Ovary (tissue), 10 donors: ENCODE measurements around the gene OPCML. TPM values are rescaled to one million over a fixed set of nuclear protein-coding genes. Genes with fewer than 3 reads are reported as not detected.

Source experiments
- DNase-seq, 5 donors: peaks; one replicate each; pipeline ENCODE4 v3.0.0-alpha.2; 2019 to 2020
- H3K27ac ChIP-seq, 2 donors: fragments of 200-600 bp; one replicate each; pipeline versions ENCODE4 v1.5.1 to v1.8.0; 2019 to 2022
- H3K27me3 ChIP-seq: fragments of 200-600 bp; one replicate; pipeline ENCODE4 v1.8.0; 2022
- H3K36me3 ChIP-seq: fragments of 200-600 bp; sonication (generic); one replicate; pipeline ENCODE4 v1.5.1; 2019
- H3K4me1 ChIP-seq: one replicate; pipeline ENCODE4 v1.8.1; 2013; ENCODE audit warnings: mild to moderate bottlenecking, moderate library complexity; ENCODE audit not compliant: insufficient read depth
- H3K4me3 ChIP-seq: fragments of 200-600 bp; sonication (generic); one replicate; pipeline ENCODE4 v1.5.1; 2017
- H3K9me3 ChIP-seq, 2 donors: fragments of 200-600 bp in 1 of 2; sonication (generic) in 1 of 2; one replicate each; pipeline versions ENCODE4 v1.5.1 to v1.8.1; 2013 to 2019; ENCODE audit warnings: mild to moderate bottlenecking in 1 of 2, moderate library complexity in 1 of 2
- EP300 ChIP-seq: sonication (generic); formaldehyde crosslinking; IDR thresholded peaks from one replicate; pipeline ENCODE4 v1.6.1; 2017; ENCODE audit warnings: antibody characterized with exemption
- POLR2A ChIP-seq: fragments of 450-650 bp; IDR thresholded peaks from one replicate; pipeline ENCODE4 v1.6.1; 2017; ENCODE audit warnings: antibody characterized with exemption, mild to moderate bottlenecking, moderate library complexity
- WGBS, 3 donors: extraction: QIAGEN DNeasy Blood & Tissue Kit in 1 of 3; methylation state at CpG; one replicate each; pipeline versions ENCODE4 v1.1.5 to v1.1.7; 2013 to 2017; 5-methylcytosine and 5-hydroxymethylcytosine counted together
- intact Hi-C, 4 donors: fragments of 100-400 bp; cut with DNase I; formaldehyde crosslinking; loops; one replicate each; pipeline versions ENCODE4 v1.11.0 to v1.15.1; 2022 to 2023
- long read RNA-seq, 3 donors: library from polyadenylated mRNA in 2 of 3; unstranded in 2 of 3; transcript quantifications; one replicate each; pipeline ENCODE4 v2.0.0 and lab custom pipeline, GENCODE V29; 2021 to 2026
- polyA plus RNA-seq, 2 donors: library from polyadenylated mRNA; stranded (reverse); fragments of 200-250 nt in 1 of 2; fragments of 350-450 nt in 1 of 2; fragmentation: Illumina TruSeq in 1 of 2; extraction: RNeasy Lipid Tissue Mini Kit (QIAGEN cat#74804) in 1 of 2; gene quantifications; one replicate each; pipeline ENCODE4 v1.2.3, GENCODE V29; 2013 to 2014
- total RNA-seq, 7 donors: library from RNA; depleted of rRNA in 2 of 7; stranded (reverse); fragments of >200 nt in 2 of 7; fragmentation: NEBNext Ultra II Directional in 3 of 7; extraction: Animal tissue kit (Norgen Biotek cat#: 25700) in 3 of 7; gene quantifications; one replicate each; pipeline versions ENCODE4 v1.1.0 to v1.2.4, GENCODE V29; 2016 to 2023
- TF ChIP-seq, protein P1 (sequence below), 3 donors: fragments of 450-650 bp in 2 of 3; fragments of 200-600 bp in 1 of 3; IDR thresholded peaks; one replicate each; pipeline versions ENCODE4 v1.5.1 to v1.8.0; 2016 to 2022; ENCODE audit warnings: antibody characterized with exemption in 3 of 3, mild to moderate bottlenecking in 1 of 3
- donor health status: DM: no; HTN: no; CAD: no; lungs with moderate emphysema.
- donor health status: DM: no; HTN: no; CAD: no.
- donor health status: Bipolar disorder and iron deficiency.
- donor health status: DM: yes; HTN: yes; CAD: no.
- donor health status: DM: no; HTN: no; CAD: no.
- donor health status: DM: yes; HTN: yes; CAD: no.

The OPCML gene
- total RNA-seq (under 1 TPM in 5 of 7 donors, not detected in 2; under 0.01 to 0.53 (median 0.32) TPM), polyA plus RNA-seq (1 to 10 TPM in 1 of 2 donors, under 1 TPM in 1; 0.13 to 2.8 TPM)
- long read RNA-seq, donor 1, result 0 reads
- long read RNA-seq, donor 2, result 0 reads
- long read RNA-seq, donor 3, result 0 reads

DNA sequence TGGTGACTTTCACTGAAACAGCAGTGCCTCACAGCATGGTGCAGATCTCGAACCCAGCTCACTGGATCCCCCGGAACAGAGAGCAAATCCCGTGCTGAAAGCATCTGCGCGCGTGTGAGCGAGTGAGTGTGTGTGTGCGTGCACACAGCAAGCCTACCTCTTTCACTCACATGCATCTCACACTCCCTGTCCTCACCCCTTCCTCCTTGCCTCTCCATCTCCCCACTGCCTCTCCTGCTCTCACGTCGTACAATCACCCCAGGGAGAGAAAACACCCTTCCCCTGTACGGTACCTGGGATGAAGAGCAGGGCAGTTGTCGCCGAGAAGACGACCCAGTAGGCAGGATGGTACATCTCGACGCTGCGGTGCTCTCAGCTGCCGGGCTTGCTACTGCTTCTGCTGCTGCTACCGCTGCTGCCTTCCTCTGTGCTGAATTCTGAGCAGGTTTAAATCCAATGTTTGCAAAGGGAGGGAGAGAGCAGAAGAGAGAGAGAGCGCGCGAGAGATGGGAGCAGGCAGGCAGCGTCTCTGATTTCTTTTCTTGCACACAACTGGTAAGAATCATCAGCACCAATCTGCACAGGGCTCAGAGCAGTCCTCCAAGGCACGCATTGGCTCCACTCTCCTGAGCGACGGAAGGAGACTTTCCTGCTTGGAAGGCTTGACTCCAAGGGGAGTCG, at the start of gene OPCML:
TSS of gene OPCML (minus strand) at position 531 of the 681 bp plus-strand sequence.
- Histone ChIP-seq H3K4me3 (no peak within 1 kb of the TSS), H3K27me3 (no peaks in the 10 kb centered on the region), H3K36me3 (no peaks in the 10 kb centered on the region), H3K9me3 (no peaks in the 10 kb centered on the region), H3K27ac (no peak within 1 kb of the TSS), H3K4me1 (no peaks in the 10 kb centered on the region)
- TF ChIP-seq EP300 (no peak), POLR2A (no peak)
- intact Hi-C loops, result no loop called here
- no peak for DNase-seq
- WGBS, 3 donors, result 1 to 3% (median 1%) methylated on average over 27 of the region's 27 CpGs

DNA sequence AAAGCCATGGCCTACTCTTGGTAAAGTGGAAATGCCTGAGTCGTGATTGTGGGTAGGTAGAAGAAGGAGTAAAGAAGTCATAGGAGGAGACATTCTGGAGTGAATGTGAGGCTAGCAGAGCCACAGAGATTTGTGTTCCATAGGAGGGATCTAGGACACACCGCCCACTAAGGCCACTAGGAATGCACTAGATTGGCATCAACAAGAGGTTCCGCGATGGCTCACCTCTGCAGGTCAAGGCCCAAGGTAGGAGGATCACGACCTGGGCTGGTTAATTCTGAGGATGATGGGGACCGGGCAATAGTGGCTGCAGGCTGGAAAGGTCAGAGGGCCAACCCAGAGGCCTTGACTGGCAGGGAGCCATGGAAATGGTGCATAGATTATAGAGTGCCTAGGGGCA, 48.8 kb upstream of the OPCML start:
- no peak for TF ChIP-seq POLR2A
- no peak for TF ChIP-seq EP300
- TF ChIP-seq, protein P1, sequence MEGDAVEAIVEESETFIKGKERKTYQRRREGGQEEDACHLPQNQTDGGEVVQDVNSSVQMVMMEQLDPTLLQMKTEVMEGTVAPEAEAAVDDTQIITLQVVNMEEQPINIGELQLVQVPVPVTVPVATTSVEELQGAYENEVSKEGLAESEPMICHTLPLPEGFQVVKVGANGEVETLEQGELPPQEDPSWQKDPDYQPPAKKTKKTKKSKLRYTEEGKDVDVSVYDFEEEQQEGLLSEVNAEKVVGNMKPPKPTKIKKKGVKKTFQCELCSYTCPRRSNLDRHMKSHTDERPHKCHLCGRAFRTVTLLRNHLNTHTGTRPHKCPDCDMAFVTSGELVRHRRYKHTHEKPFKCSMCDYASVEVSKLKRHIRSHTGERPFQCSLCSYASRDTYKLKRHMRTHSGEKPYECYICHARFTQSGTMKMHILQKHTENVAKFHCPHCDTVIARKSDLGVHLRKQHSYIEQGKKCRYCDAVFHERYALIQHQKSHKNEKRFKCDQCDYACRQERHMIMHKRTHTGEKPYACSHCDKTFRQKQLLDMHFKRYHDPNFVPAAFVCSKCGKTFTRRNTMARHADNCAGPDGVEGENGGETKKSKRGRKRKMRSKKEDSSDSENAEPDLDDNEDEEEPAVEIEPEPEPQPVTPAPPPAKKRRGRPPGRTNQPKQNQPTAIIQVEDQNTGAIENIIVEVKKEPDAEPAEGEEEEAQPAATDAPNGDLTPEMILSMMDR (IDR thresholded peaks at IDR 0.05), result no peak
- WGBS, 3 donors, result 68 to 88% (median 84%) methylated on average over 6 of the region's 6 CpGs
- Histone ChIP-seq H3K27ac (no peak overlapping the region), H3K4me3 (no peak overlapping the region), H3K36me3 (no peaks in the 10 kb centered on the region), H3K27me3 (no peaks in the 10 kb centered on the region), H3K9me3 (no peaks in the 10 kb centered on the region), H3K4me1 (no peaks in the 10 kb centered on the region)
- DNase-seq, result no peak
- intact Hi-C loops, result no loop called here

DNA sequence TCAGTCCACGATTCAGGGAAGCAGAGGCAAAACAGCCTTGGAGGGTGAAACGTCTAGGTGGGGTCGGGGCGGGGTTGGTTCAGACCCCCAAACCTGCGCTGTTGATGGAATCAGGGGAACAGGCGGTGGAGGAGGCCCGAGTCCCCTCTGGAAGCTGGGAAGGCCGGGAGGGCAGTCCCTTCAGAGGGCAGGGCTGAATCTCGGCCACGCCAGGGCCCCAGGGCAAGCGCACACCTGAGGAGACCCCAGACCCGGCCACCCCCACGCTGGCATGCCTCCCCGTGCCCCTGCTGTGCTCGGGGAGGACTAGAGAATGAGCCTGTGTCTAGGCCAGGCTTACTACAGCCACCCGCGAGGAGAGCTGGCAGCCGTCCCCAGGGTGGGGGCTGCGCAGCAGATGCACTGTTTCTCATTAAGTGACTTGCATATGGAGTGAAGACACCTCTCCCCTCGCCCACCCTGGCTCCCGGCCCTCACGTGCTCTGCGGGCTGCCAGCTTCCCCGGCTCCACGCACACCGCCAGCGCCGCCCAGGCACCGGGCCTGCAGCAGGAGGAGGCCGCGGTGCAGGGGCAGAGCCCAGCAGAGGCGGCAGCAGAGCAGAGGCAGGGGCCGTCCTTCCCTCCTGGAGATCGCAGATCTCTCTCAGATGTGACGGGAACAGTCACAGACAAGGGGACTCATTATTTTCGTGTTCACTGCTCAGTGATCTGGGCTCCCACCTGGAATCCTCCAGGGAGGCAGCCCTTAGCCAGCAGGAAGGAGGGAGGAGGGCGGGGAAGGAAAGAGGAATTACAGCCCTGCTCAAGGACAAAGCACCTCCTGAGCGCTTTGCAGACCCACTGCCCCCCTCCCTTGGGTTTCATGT, 47.1 kb upstream of the OPCML start:
- Histone ChIP-seq H3K36me3 (no peaks in the 10 kb centered on the region), H3K4me3 (no peak overlapping the region), H3K4me1 (no peaks in the 10 kb centered on the region), H3K9me3 (no peaks in the 10 kb centered on the region), H3K27ac (no peak overlapping the region), H3K27me3 (no peaks in the 10 kb centered on the region)
- WGBS, 3 donors, result 34 to 44% (median 39%) methylated on average over 32 to 38 of the region's 38 CpGs
- no peak for TF ChIP-seq EP300
- TF ChIP-seq, protein P1 (IDR thresholded peaks at IDR 0.05), result no peak
- no peak for TF ChIP-seq POLR2A
- intact Hi-C loops, result no loop called here
- DNase-seq, result no peak

DNA sequence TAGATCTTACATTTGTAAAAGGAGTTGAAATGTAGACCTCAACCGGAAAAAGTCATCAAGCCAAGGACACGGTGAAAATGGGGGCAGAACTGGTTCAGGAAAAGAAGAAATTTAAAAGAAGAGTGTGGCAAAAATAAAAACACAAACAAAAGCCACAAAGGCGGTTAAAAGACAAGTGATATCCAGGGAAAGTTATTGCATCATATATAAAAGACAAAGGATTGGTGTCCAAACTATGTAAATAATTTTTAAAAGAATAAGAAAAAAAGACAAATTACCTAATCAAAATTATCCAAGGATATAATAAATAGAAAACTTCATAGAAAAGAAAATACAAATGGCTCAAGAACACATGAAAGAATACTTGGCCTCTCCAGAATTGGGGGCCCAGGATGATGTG, 45.1 kb upstream of the OPCML start:
- no peak for TF ChIP-seq EP300
- no peak for TF ChIP-seq POLR2A
- TF ChIP-seq, protein P1 (IDR thresholded peaks at IDR 0.05), result no peak
- Histone ChIP-seq H3K4me3 (no peak overlapping the region), H3K9me3 (no peaks in the 10 kb centered on the region), H3K4me1 (no peaks in the 10 kb centered on the region), H3K27ac (no peak overlapping the region), H3K27me3 (no peaks in the 10 kb centered on the region), H3K36me3 (no peaks in the 10 kb centered on the region)
- 83 to 89% (median 86%) methylated on average over 3 of the region's 3 CpGs for WGBS, 3 donors
- intact Hi-C loops, result no loop called here
- no peak for DNase-seq
